ENCODE data around the gene MSH5. TPM values are rescaled to one million over a fixed set of nuclear protein-coding genes. Genes with fewer than 3 reads are reported as not detected.

MSH5 gene
- polyA plus RNA-seq, 3 donors: 0.58 to 31.2 (median 1.9) TPM

DNA sequence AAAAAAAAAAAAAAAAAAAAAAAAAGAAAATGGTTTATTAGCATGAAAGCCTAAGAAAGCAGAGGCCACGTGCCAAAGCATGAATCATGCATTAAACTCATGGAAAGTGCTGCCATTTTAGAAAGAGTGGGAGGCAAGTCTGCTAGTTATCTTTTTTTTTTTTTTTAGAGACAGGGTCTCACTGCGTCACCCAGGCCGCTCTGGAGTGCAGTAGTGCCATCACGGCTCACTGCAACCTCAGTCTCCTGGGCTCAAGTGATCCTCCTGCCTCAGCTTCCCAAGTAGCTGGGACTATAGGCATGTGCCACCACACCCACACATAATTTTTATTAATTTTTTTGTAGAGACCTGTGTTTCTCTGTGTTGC, 32.2 kb downstream of the MSH5 start:
- Mint-ChIP-seq H3K9me3 (peaks cover 0 to 1% (median 0%) of the 10 kb centered on the region in 7 donors), H3K4me1 (peaks cover 34% of the 10 kb centered on the region), H3K36me3 (no peaks in the 10 kb centered on the region), H3K4me3 (no peak overlapping the region), H3K27ac (no peak overlapping the region), H3K27me3 (ENCODE audit: low read depth in 3 of 3) (peaks cover 0 to 4% (median 2%) of the 10 kb centered on the region in 3 donors)
- Histone ChIP-seq H3K27me3 (ENCODE audit: control insufficient read depth in 2 of 2, insufficient read depth in 2 of 2, low read length in 2 of 2) (no peaks in the 10 kb centered on the region), H3K4me2 (replicated peaks; ENCODE audit: extremely low read depth, low read length, poor library complexity, severe bottlenecking) (no peak overlapping the region), H3K36me3 (replicated peaks in 1 of 2; ENCODE audit: control insufficient read depth in 1 of 2, insufficient read depth in 2 of 2, low read length in 2 of 2) (no peaks in the 10 kb centered on the region), H3K4me3 (replicated peaks in 1 of 3; ENCODE audit: low read depth in 2 of 3, low read length in 3 of 3) (no peak overlapping the region), H3K4me1 (ENCODE audit: control insufficient read depth in 1 of 2, insufficient read depth in 2 of 2, low read length in 2 of 2) (peaks cover 35 to 36% of the 10 kb centered on the region in 2 donors), H2AFZ (ENCODE audit: insufficient read depth, low read depth, low read length, poor library complexity, severe bottlenecking) (no peak overlapping the region), H3K79me2 (ENCODE audit: insufficient read depth, low read length) (no peaks in the 10 kb centered on the region), H3K27ac (ENCODE audit: low read depth in 1 of 2, low read length in 2 of 2) (no peak overlapping the region), H4K20me1 (ENCODE audit: insufficient read depth, low read length) (no peaks in the 10 kb centered on the region), H3K9me3 (replicated peaks in 1 of 2; ENCODE audit: control insufficient read depth in 1 of 2, insufficient read depth in 1 of 2, low read length in 2 of 2) (no peaks in the 10 kb centered on the region), H3K9ac (ENCODE audit: insufficient read depth, low read length, poor library complexity, severe bottlenecking) (no peak overlapping the region)
- intact Hi-C loops (cut with micrococcal nuclease): no loop called here
- 57% methylated on average over 1 of the region's 4 CpGs for WGBS (ENCODE audit: insufficient coverage)
- TF ChIP-seq, protein P1, sequence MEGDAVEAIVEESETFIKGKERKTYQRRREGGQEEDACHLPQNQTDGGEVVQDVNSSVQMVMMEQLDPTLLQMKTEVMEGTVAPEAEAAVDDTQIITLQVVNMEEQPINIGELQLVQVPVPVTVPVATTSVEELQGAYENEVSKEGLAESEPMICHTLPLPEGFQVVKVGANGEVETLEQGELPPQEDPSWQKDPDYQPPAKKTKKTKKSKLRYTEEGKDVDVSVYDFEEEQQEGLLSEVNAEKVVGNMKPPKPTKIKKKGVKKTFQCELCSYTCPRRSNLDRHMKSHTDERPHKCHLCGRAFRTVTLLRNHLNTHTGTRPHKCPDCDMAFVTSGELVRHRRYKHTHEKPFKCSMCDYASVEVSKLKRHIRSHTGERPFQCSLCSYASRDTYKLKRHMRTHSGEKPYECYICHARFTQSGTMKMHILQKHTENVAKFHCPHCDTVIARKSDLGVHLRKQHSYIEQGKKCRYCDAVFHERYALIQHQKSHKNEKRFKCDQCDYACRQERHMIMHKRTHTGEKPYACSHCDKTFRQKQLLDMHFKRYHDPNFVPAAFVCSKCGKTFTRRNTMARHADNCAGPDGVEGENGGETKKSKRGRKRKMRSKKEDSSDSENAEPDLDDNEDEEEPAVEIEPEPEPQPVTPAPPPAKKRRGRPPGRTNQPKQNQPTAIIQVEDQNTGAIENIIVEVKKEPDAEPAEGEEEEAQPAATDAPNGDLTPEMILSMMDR (IDR thresholded peaks at IDR 0.05): no peak
- no peak for DNase-seq

DNA sequence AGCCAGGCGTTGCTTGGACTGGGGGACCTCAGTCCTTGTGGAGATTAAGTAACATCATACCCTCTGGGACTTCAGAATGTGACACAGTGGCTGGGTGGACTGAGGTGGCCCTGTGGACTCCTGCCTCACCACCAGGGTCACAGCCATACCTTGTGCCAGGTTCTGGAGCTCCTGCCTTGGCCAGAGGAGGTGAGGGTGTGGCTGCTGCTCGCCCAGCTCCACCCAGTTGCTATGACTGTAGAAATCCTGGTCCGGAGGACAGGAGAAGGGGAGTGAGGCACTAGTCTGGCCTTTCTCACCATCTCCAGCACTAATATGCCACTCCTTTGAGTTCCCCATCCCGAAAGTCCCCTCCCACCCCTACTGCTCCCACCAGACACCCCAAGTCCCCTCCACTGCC, 35.4 kb downstream of the MSH5 start:
- Histone ChIP-seq H3K4me2 (replicated peaks; ENCODE audit: extremely low read depth, low read length, poor library complexity, severe bottlenecking) (no peak overlapping the region), H3K4me1 (ENCODE audit: control insufficient read depth in 1 of 2, insufficient read depth in 2 of 2, low read length in 2 of 2) (peaks cover 13 to 15% of the 10 kb centered on the region in 2 donors), H3K36me3 (replicated peaks in 1 of 2; ENCODE audit: control insufficient read depth in 1 of 2, insufficient read depth in 2 of 2, low read length in 2 of 2) (peaks cover 23 to 24% of the 10 kb centered on the region in 2 donors), H3K27ac (ENCODE audit: low read depth in 1 of 2, low read length in 2 of 2) (no peak overlapping the region), H4K20me1 (ENCODE audit: insufficient read depth, low read length) (no peaks in the 10 kb centered on the region), H3K9me3 (replicated peaks in 1 of 2; ENCODE audit: control insufficient read depth in 1 of 2, insufficient read depth in 1 of 2, low read length in 2 of 2) (no peaks in the 10 kb centered on the region), H2AFZ (ENCODE audit: insufficient read depth, low read depth, low read length, poor library complexity, severe bottlenecking) (no peak overlapping the region), H3K9ac (ENCODE audit: insufficient read depth, low read length, poor library complexity, severe bottlenecking) (no peak overlapping the region), H3K27me3 (ENCODE audit: control insufficient read depth in 2 of 2, insufficient read depth in 2 of 2, low read length in 2 of 2) (no peaks in the 10 kb centered on the region), H3K4me3 (replicated peaks in 1 of 3; ENCODE audit: low read depth in 2 of 3, low read length in 3 of 3) (no peak overlapping the region), H3K79me2 (ENCODE audit: insufficient read depth, low read length) (no peaks in the 10 kb centered on the region)
- 80% methylated on average over 1 of the region's 4 CpGs for WGBS (ENCODE audit: insufficient coverage)
- intact Hi-C loops (cut with micrococcal nuclease): no loop called here
- Mint-ChIP-seq H3K4me1 (peaks cover 15% of the 10 kb centered on the region), H3K4me3 (no peak overlapping the region), H3K27ac (no peak overlapping the region), H3K36me3 (peaks cover 21 to 28% of the 10 kb centered on the region in 2 donors), H3K9me3 (no peaks in the 10 kb centered on the region), H3K27me3 (ENCODE audit: low read depth in 3 of 3) (peaks cover 0 to 3% (median 2%) of the 10 kb centered on the region in 3 donors)
- no peak for DNase-seq
- TF ChIP-seq, protein P1 (IDR thresholded peaks at IDR 0.05): no peak
